Neural cell (in vitro differentiated cells): Measurements from ENCODE around the gene ZNF578. TPM values are rescaled to one million over a fixed set of nuclear protein-coding genes. Genes with fewer than 3 reads are reported as not detected.

Experiments
- H2AFZ ChIP-seq: fragments of 200-600, 300-800 bp; sonication (generic), shearing (Covaris generic); 2 replicates; pipeline ENCODE4 v1.6.0; 2014; ENCODE audit warnings: low read depth, mild to moderate bottlenecking, antibody characterized with exemption, low read length, moderate library complexity
- H3F3A ChIP-seq: fragments of 200-600 bp; shearing (Covaris generic); 2 replicates; pipeline ENCODE4 v1.6.1; 2016; ENCODE audit warnings: mild to moderate bottlenecking, moderate library complexity, mixed read lengths, antibody characterized with exemption, low read length; ENCODE audit not compliant: insufficient read depth, poor library complexity, severe bottlenecking
- H3K27ac ChIP-seq: fragments of 200-600, 300-800 bp; sonication (generic), shearing (Covaris generic); 2 replicates; pipeline ENCODE4 v1.5.1; 2014; ENCODE audit warnings: mild to moderate bottlenecking, low read length, moderate library complexity
- H3K27me3 ChIP-seq: fragments of 300-800, 200-600 bp; sonication (generic), shearing (Covaris generic); 2 replicates; pipeline ENCODE4 v1.6.0; 2014; ENCODE audit warnings: mild to moderate bottlenecking, low read depth, low read length, moderate library complexity; ENCODE audit not compliant: insufficient read depth
- H3K36me3 ChIP-seq: fragments of 300-800, 200-600 bp; sonication (generic), shearing (Covaris generic); 2 replicates; pipeline ENCODE4 v1.5.1; 2014; ENCODE audit warnings: mild to moderate bottlenecking, antibody characterized with exemption, low read length, moderate library complexity; ENCODE audit not compliant: insufficient read depth
- H3K4me2 ChIP-seq: fragments of 300-800, 200-600 bp; sonication (generic), shearing (Covaris generic); 2 replicates; pipeline ENCODE4 v1.6.0; 2014; ENCODE audit warnings: mild to moderate bottlenecking, low read length
- H3K4me3 ChIP-seq: fragments of 300-800, 200-600 bp; sonication (generic), shearing (Covaris generic); 2 replicates; pipeline ENCODE4 v1.5.1; 2014; ENCODE audit warnings: mild to moderate bottlenecking, low read length, moderate library complexity
- H3K79me2 ChIP-seq: fragments of 200-600 bp; shearing (Covaris generic); replicated peaks from 2 replicates; pipeline ENCODE4 v1.6.0; 2014; ENCODE audit warnings: mild to moderate bottlenecking, low read length, moderate library complexity; ENCODE audit not compliant: insufficient read depth
- H3K9ac ChIP-seq: fragments of 300-800, 200-600 bp; sonication (generic), shearing (Covaris generic); 2 replicates; pipeline ENCODE4 v1.6.1; 2016; ENCODE audit warnings: mild to moderate bottlenecking, low read length, mixed read lengths
- H3K9me2 ChIP-seq: fragments of 200-600 bp; shearing (Covaris generic); 2 replicates; pipeline ENCODE4 v1.6.1; 2016; ENCODE audit warnings: mild to moderate bottlenecking, low read length, mixed read lengths; ENCODE audit not compliant: insufficient read depth
- H3K9me3 ChIP-seq: fragments of 200-600, 300-800 bp; sonication (generic), shearing (Covaris generic); 2 replicates; pipeline ENCODE4 v1.6.1; 2016; ENCODE audit warnings: mild to moderate bottlenecking, mixed run types, low read length, moderate library complexity, mixed read lengths
- H4K20me1 ChIP-seq: fragments of 200-600 bp; shearing (Covaris generic); 2 replicates; pipeline ENCODE4 v1.6.1; 2016; ENCODE audit warnings: mild to moderate bottlenecking, mixed run types; ENCODE audit not compliant: insufficient read depth
- CTCF ChIP-seq: fragments of 450-650 bp; IDR thresholded peaks from 2 replicates; pipeline ENCODE4 v1.5.1; 2014; ENCODE audit warnings: antibody characterized with exemption, mild to moderate bottlenecking, moderate library complexity; ENCODE audit not compliant: poor library complexity, severe bottlenecking
- EP300 ChIP-seq: fragments of 450-650 bp; conservative IDR thresholded peaks from 2 replicates; pipeline ENCODE4 v1.6.1; 2014; ENCODE audit warnings: antibody characterized with exemption, mild to moderate bottlenecking, moderate library complexity; ENCODE audit not compliant: poor library complexity, severe bottlenecking
- EZH2 ChIP-seq: fragments of 200-600, 300-800 bp; shearing (Covaris generic), sonication (generic); IDR thresholded peaks from 2 replicates; pipeline ENCODE4 v1.6.1; 2014; ENCODE audit warnings: antibody characterized with exemption, low read length, borderline replicate concordance, mild to moderate bottlenecking; ENCODE audit not compliant: insufficient read depth, poor library complexity, severe bottlenecking
- MXI1 ChIP-seq: fragments of 450-650 bp; conservative IDR thresholded peaks from 2 replicates; pipeline ENCODE4 v1.6.1; 2014; ENCODE audit warnings: antibody characterized with exemption, mild to moderate bottlenecking; ENCODE audit not compliant: poor library complexity, severe bottlenecking
- POLR2AphosphoS5 ChIP-seq: IDR thresholded peaks from 2 replicates; pipeline ENCODE4 v1.6.1; 2012
- REST ChIP-seq: IDR thresholded peaks from 2 replicates; pipeline ENCODE4 v1.6.1; 2012; ENCODE audit warnings: borderline replicate concordance
- SMC3 ChIP-seq: fragments of 450-650 bp; conservative IDR thresholded peaks from 2 replicates; pipeline ENCODE4 v1.6.1; 2014; ENCODE audit warnings: antibody characterized with exemption, mild to moderate bottlenecking, moderate library complexity; ENCODE audit not compliant: poor library complexity
- polyA minus RNA-seq: library from RNA; depleted of rRNA, polyadenylated mRNA; stranded (reverse); fragments of >200 nt; gene quantifications from 2 replicates; pipeline ENCODE4 v1.2.3, GENCODE V29; 2014
- polyA plus RNA-seq: library from polyadenylated mRNA; depleted of rRNA; stranded (reverse); fragments of >200 nt; gene quantifications from 2 replicates; pipeline ENCODE4 v1.2.3, GENCODE V29; 2014

ZNF578 gene
- 0.47 and 1.1 TPM in 2 replicates for polyA plus RNA-seq
- 3.2 and 3.8 TPM in 2 replicates for polyA minus RNA-seq

- Histone ChIP-seq H3K4me2 (no peak within 1 kb of the TSS), H4K20me1 (no peaks in the 10 kb centered on the region), H3K4me3 (no peak within 1 kb of the TSS), H3K27me3 (no peaks in the 10 kb centered on the region), H3K27ac (no peak within 1 kb of the TSS), H3K79me2 (no peaks in the 10 kb centered on the region), H3K9me3 (no peaks in the 10 kb centered on the region), H2AFZ (no peak within 1 kb of the TSS), H3K9me2 (no peaks in the 10 kb centered on the region), H3K9ac (no peak within 1 kb of the TSS), H3K36me3 (no peaks in the 10 kb centered on the region), H3F3A (no peaks in the 10 kb centered on the region)
- TF ChIP-seq EZH2 (no peak), EP300 (no peak), MXI1 (no peak), REST (no peak), POLR2AphosphoS5 (no peak), CTCF (no peak)
Measured at GRCh38 chr19:52453324-52454094, at the start of gene ZNF578. Gene ZNF578, plus strand, starts transcription at chr19:52453553. Its CDS starts 48,293 bp downstream, at chr19:52501846.

GRCh38 chr19:52410276-52410675 lies 43.1 kb upstream of the ZNF578 start:
- Histone ChIP-seq H3K9ac (no peak overlapping the region), H3K36me3 (no peaks in the 10 kb centered on the region), H3K4me2 (no peak overlapping the region), H4K20me1 (no peaks in the 10 kb centered on the region), H2AFZ (no peak overlapping the region), H3F3A (no peaks in the 10 kb centered on the region), H3K27me3 (no peaks in the 10 kb centered on the region), H3K4me3 (no peak overlapping the region), H3K79me2 (no peaks in the 10 kb centered on the region), H3K27ac (no peak overlapping the region), H3K9me3 (peaks cover 8% of the 10 kb centered on the region), H3K9me2 (no peaks in the 10 kb centered on the region)
- no peak for TF ChIP-seq REST
- no peak for TF ChIP-seq SMC3
- no peak for TF ChIP-seq MXI1
- no peak for TF ChIP-seq EP300
- no peak for TF ChIP-seq POLR2AphosphoS5
- no peak for TF ChIP-seq EZH2
